A673 (cell line): ENCODE results near the gene TNFSF13. TPM values are rescaled to one million over a fixed set of nuclear protein-coding genes. Genes with fewer than 3 reads are reported as not detected.

ENCODE experiments used
- BruUV-seq: library from RNA; stranded (reverse); fragments of 400-500 nt; replicated peaks from 2 replicates; lab custom pipeline; 2021; lab: Mats Ljungman, UMichigan
- CTCF ChIA-PET: fragments of 300-600 bp; sonication (Branson Sonifier 250); formaldehyde crosslinking; loops from one replicate; lab custom pipeline; 2022; ENCODE audit warnings: antibody characterized with exemption; lab: Charles Lee
- POLR2A ChIA-PET: fragments of 300-600 bp; sonication (Branson Sonifier 250); formaldehyde crosslinking; loops from one replicate; lab custom pipeline; 2022; ENCODE audit warnings: antibody characterized with exemption; ENCODE audit not compliant: low non-redundant PET; lab: Charles Lee
- DNase-seq: peaks from one replicate; pipeline ENCODE4 v3.0.0-alpha.2; 2015; ENCODE audit warnings: low spot score
- H3K27ac ChIP-seq: fragments of 200-600 bp; sonication (generic); 2 replicates; pipeline ENCODE4 v1.5.1; 2016; ENCODE audit warnings: mixed run types, low read depth, mild to moderate bottlenecking, mixed read lengths, antibody characterized with exemption, low read length; ENCODE audit not compliant: poor library complexity, severe bottlenecking
- H3K27me3 ChIP-seq: fragments of 200-600 bp; sonication (generic); replicated peaks from 2 replicates; pipeline ENCODE4 v1.6.1; 2017; ENCODE audit warnings: mixed run types, low read depth, mild to moderate bottlenecking, mixed read lengths, antibody characterized with exemption, low read length; ENCODE audit not compliant: insufficient read depth, poor library complexity
- H3K36me3 ChIP-seq: fragments of 200-600 bp; sonication (generic); 2 replicates; pipeline ENCODE4 v1.6.1; 2016; ENCODE audit warnings: mixed run types, mild to moderate bottlenecking, mixed read lengths, antibody characterized with exemption, low read length; ENCODE audit not compliant: insufficient read depth, poor library complexity, severe bottlenecking
- H3K4me1 ChIP-seq: fragments of 200-600 bp; sonication (generic); 2 replicates; pipeline ENCODE4 v1.6.1; 2017; ENCODE audit warnings: mixed run types, mild to moderate bottlenecking, mixed read lengths, antibody characterized with exemption, low read length; ENCODE audit not compliant: insufficient read depth, poor library complexity, severe bottlenecking
- H3K4me3 ChIP-seq: fragments of 200-600 bp; sonication (generic); 2 replicates; pipeline ENCODE4 v1.5.1; 2016; ENCODE audit warnings: low read depth, mixed run types, mild to moderate bottlenecking, mixed read lengths, low read length; ENCODE audit not compliant: poor library complexity, severe bottlenecking
- H3K9me3 ChIP-seq: fragments of 200-600 bp; sonication (generic); 2 replicates; pipeline ENCODE4 v1.6.1; 2016; ENCODE audit warnings: mixed run types, low read depth, mild to moderate bottlenecking, mixed read lengths, antibody characterized with exemption, low read length; ENCODE audit not compliant: poor library complexity, severe bottlenecking
- EZH2 ChIP-seq: fragments of 200-600 bp; sonication (generic); IDR thresholded peaks from 2 replicates; pipeline ENCODE4 v1.6.1; 2017; ENCODE audit warnings: borderline replicate concordance, low read depth, mild to moderate bottlenecking, mixed read lengths, antibody characterized with exemption, low read length; ENCODE audit not compliant: poor library complexity, severe bottlenecking
- intact Hi-C: fragments of 100-400 bp; cut with micrococcal nuclease; formaldehyde crosslinking; loops from one replicate; pipeline ENCODE4 v1.10.0; 2022; ENCODE audit not compliant: unreplicated experiment
- total RNA-seq: library from RNA; stranded (reverse); gene quantifications from 2 replicates; pipeline ENCODE4 v1.2.3, GENCODE V29; 2021
- TF ChIP-seq, protein P1 (sequence below): fragments of 300-800, 200-600 bp; sonication (generic); conservative IDR thresholded peaks from 2 replicates; pipeline ENCODE4 v1.5.1; 2017; ENCODE audit warnings: low read depth, mild to moderate bottlenecking, antibody characterized with exemption, low read length, moderate library complexity, mixed read lengths

The TNFSF13 gene
- total RNA-seq, 1 experiment from 2014 or later = 0.69 TPM

DNA sequence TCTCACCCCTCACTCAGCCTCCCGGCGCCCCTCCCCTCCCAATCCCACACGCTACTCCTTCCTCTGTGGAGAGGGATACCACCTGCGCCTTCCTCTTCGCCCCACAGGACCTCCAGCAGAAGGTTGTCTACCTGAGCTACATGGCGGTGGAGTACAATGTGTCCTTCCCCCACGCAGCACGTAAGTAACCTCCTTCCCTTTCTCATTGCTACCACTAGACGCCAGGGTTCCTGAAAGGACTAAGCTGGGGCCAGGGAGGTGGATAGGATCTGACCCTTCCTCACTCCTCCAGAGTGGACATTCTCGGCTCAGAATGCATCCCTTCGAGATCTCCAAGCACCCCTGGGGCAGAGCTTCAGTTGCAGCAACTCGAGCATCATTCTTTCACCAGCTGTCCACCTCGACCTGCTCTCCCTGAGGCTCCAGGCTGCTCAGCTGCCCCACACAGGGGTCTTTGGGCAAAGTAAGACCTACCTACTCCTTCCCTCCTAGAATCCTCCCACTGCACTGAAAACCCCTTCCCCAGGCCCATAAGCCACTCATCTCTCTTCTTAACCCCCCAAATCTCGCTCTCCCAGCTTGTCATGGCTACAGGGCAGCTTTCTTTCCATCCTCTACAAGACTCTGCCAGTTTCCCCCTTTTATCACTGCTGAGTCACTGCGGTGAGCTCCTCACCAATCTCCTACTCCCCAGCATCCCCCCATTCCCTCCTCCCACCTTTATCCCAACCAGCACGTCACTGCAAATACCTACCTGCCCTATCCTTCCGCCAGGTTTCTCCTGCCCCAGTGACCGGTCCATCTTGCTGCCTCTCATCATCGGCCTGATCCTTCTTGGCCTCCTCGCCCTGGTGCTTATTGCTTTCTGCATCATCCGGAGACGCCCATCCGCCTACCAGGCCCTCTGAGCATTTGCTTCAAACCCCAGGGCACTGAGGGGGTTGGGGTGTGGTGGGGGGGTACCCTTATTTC, 22.3 kb downstream of the TNFSF13 start:
- ChIA-PET POLR2A (interaction anchor here (0.6 to 0.7 kb wide), 3 partner anchors 71 to 338 kb away, joined by 3 to 5 read pairs (median 5); partner anchors contain the start of gene WRAP53), CTCF (interaction anchor here (2.0 kb wide), 1 partner anchor 8 kb away, joined by 6 read pairs; no protein-coding TSS in a partner anchor)
- Histone ChIP-seq H3K27me3 (no peaks in the 10 kb centered on the region), H3K9me3 (no peaks in the 10 kb centered on the region), H3K4me1 (peaks cover 59% of the 10 kb centered on the region), H3K36me3 (peaks cover 49% of the 10 kb centered on the region), H3K27ac (peak overlapping the region; percentile 74), H3K4me3 (no peak overlapping the region)
- no peak for DNase-seq
- TF ChIP-seq, protein P1, sequence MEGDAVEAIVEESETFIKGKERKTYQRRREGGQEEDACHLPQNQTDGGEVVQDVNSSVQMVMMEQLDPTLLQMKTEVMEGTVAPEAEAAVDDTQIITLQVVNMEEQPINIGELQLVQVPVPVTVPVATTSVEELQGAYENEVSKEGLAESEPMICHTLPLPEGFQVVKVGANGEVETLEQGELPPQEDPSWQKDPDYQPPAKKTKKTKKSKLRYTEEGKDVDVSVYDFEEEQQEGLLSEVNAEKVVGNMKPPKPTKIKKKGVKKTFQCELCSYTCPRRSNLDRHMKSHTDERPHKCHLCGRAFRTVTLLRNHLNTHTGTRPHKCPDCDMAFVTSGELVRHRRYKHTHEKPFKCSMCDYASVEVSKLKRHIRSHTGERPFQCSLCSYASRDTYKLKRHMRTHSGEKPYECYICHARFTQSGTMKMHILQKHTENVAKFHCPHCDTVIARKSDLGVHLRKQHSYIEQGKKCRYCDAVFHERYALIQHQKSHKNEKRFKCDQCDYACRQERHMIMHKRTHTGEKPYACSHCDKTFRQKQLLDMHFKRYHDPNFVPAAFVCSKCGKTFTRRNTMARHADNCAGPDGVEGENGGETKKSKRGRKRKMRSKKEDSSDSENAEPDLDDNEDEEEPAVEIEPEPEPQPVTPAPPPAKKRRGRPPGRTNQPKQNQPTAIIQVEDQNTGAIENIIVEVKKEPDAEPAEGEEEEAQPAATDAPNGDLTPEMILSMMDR = no peak
- TF ChIP-seq EZH2 = no peak
- no TSS peak for BruUV-seq
- intact Hi-C loops = loop anchor here (5.0 kb wide), 2 partner anchors 106 to 306 kb away; partner anchors contain the start of genes CHD3, TP53 and WRAP53

DNA sequence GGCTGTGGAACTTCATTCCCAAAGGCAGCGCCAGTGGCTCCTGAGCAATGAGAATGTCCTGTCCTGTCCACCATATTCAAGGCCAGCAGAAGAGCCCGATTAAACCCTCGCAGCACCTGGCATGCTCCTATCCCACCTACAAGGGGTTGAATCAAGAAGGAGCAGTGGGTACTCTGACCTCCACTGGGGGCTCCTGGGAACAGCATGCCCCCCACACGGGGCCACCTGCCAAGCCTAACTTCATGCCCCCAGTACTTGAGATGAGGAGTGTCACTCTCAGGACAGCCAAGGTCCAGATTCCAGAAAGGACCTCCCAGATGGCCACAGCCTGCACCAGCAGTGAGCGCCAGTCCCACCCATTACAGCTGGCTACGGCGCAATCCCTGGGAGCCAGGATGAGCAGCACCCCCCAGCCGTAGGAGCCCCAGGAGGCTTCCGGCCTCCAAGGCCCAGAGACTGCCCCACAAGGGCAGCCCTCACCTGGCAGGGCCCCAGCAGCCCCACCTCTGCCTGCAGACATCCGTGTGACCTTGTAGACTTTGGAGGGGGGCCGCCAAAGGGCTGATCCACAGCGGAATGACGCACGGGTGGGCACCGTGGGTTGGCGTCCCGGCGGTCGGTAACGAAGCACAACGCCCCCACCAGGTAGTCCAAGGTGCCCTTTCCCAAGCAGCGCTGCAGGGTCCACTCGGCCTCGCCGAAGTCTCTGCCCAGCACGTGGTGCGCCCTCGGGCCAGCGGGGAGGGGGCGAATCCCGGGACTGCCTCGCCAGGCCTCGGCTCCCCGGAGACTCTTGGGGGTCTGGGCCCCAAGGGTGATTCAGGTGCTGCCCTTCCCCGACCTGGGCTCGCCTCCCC, 24.1 kb downstream of the TNFSF13 start:
- TF ChIP-seq EZH2 = no peak
- TF ChIP-seq, protein P1 = no peak
- CTCF ChIA-PET = interaction anchor here (0.6 to 1.0 kb wide), 2 partner anchors 67 to 105 kb away, joined by 5 to 6 read pairs; partner anchors contain the start of genes TP53 and WRAP53
- no peak for DNase-seq
- intact Hi-C loops = loop anchor here (5.0 kb wide), 2 partner anchors 105 to 305 kb away; partner anchors contain the start of genes CHD3, TP53 and WRAP53
- peaks cover 50% of the 10 kb centered on the region for H3K4me1 ChIP-seq
- no peaks in the 10 kb centered on the region for H3K27me3 ChIP-seq
- POLR2A ChIA-PET = interaction anchor here (0.6 kb wide), 1 partner anchor 325 kb away, joined by 6 read pairs; no protein-coding TSS in a partner anchor
- H3K27ac ChIP-seq = peak overlapping the region; percentile 99
- no TSS peak for BruUV-seq
- H3K4me3 ChIP-seq = no peak overlapping the region
- peaks cover 43% of the 10 kb centered on the region for H3K36me3 ChIP-seq
- no peaks in the 10 kb centered on the region for H3K9me3 ChIP-seq
